Measurements from ENCODE around the gene INSL3.

INSL3 gene

GRCh38 chr19:17821190-17821589, at the start of gene INSL3:
Gene INSL3 (minus strand): TSS chr19:17821519. CDS start chr19:17821506, 13 bp downstream.
- DNase-seq = no peak

- DNase-seq = no peak
Observed at GRCh38 chr19:17869114-17869608, 47.8 kb upstream of the INSL3 start.

- no peak for DNase-seq
Observed at GRCh38 chr19:17868669-17869068, 47.4 kb upstream of the INSL3 start.

GRCh38 chr19:17866964-17867486, 45.7 kb upstream of the INSL3 start:
- no peak for DNase-seq

GRCh38 chr19:17866312-17866963, 45.1 kb upstream of the INSL3 start:
- DNase-seq = no peak

- no peak for DNase-seq
Observed at GRCh38 chr19:17865364-17866311, 44.3 kb upstream of the INSL3 start.

- DNase-seq = no peak
Observed at GRCh38 chr19:17863520-17864182, 42.3 kb upstream of the INSL3 start.

- DNase-seq = no peak
Observed at GRCh38 chr19:17862711-17863519, 41.6 kb upstream of the INSL3 start.

- DNase-seq = no peak
Observed at GRCh38 chr19:17861542-17862402, 40.5 kb upstream of the INSL3 start.

GRCh38 chr19:17860993-17861360, 39.7 kb upstream of the INSL3 start:
- no peak for DNase-seq

- no peak for DNase-seq
Observed at GRCh38 chr19:17860331-17860992, 39.1 kb upstream of the INSL3 start.

- peak; percentile 88 to 100 (median 99) for DNase-seq
Observed at GRCh38 chr19:17859533-17860330, 38.4 kb upstream of the INSL3 start, which contains the start of gene RPL18A. Gene RPL18A (plus strand): TSS chr19:17859910. CDS start chr19:17859957, 47 bp downstream.

- DNase-seq = peak in 51 of 56 donors; percentile 9 to 88 (median 59)
Observed at GRCh38 chr19:17855280-17856152, 34.2 kb upstream of the INSL3 start.

GRCh38 chr19:17854061-17854460, 32.7 kb upstream of the INSL3 start:
- DNase-seq = no peak

GRCh38 chr19:17848595-17849292, 27.4 kb upstream of the INSL3 start:
- no peak for DNase-seq

Data from nucleus accumbens (tissue), 56 donors.